Neural progenitor cell (in vitro differentiated cells): ENCODE results near the gene CA10. TPM values are rescaled to one million over a fixed set of nuclear protein-coding genes. Genes with fewer than 3 reads are reported as not detected.

Experiments
- DNase-seq: peaks from one replicate; pipeline ENCODE4 v3.0.0-alpha.2; 2016; ENCODE audit warnings: low spot score
- H2AFZ ChIP-seq: fragments of 200-600 bp; sonication (generic); replicated peaks from 2 replicates; pipeline ENCODE4 v1.6.1; 2016; ENCODE audit warnings: antibody characterized with exemption
- H3F3A ChIP-seq: fragments of 200-600 bp; sonication (generic); 2 replicates; pipeline ENCODE4 v1.6.1; 2016; ENCODE audit warnings: antibody characterized with exemption, low read depth
- H3K27ac ChIP-seq: fragments of 200-600 bp; sonication (generic); 2 replicates; pipeline ENCODE4 v1.5.1; 2016; ENCODE audit warnings: mild to moderate bottlenecking
- H3K27me3 ChIP-seq: fragments of 200-600 bp; sonication (generic); 2 replicates; pipeline ENCODE4 v1.6.1; 2016; ENCODE audit warnings: mild to moderate bottlenecking, moderate library complexity
- H3K36me3 ChIP-seq: fragments of 200-600 bp; sonication (generic); 2 replicates; pipeline ENCODE4 v1.5.1; 2016
- H3K4me1 ChIP-seq: fragments of 200-600 bp; sonication (generic); 2 replicates; pipeline ENCODE4 v1.6.1; 2016; ENCODE audit warnings: mixed run types
- H3K4me2 ChIP-seq: fragments of 200-600 bp; sonication (generic); 2 replicates; pipeline ENCODE4 v1.6.1; 2016
- H3K4me3 ChIP-seq: fragments of 200-600 bp; sonication (generic); 2 replicates; pipeline ENCODE4 v1.5.1; 2016
- H3K79me2 ChIP-seq: fragments of 200-600 bp; sonication (generic); 2 replicates; pipeline ENCODE4 v1.6.1; 2016; ENCODE audit warnings: low read depth
- H3K9ac ChIP-seq: fragments of 200-600 bp; sonication (generic); 2 replicates; pipeline ENCODE4 v1.6.1; 2016
- H3K9me3 ChIP-seq: fragments of 200-600 bp; sonication (generic); 2 replicates; pipeline ENCODE4 v1.5.1; 2016; ENCODE audit warnings: low read depth
- H4K20me1 ChIP-seq: fragments of 200-600 bp; sonication (generic); 2 replicates; pipeline ENCODE4 v1.6.1; 2016; ENCODE audit warnings: low read depth
- H3K27ac Mint-ChIP-seq: 3 replicates; pipeline ENCODE4 v1.8.0; 2021; ENCODE audit warnings: mixed read lengths
- H3K27me3 Mint-ChIP-seq: 2 replicates; pipeline ENCODE4 v1.8.0; 2022; ENCODE audit warnings: low read depth, mild to moderate bottlenecking, inconsistent platforms, moderate library complexity, mixed read lengths; ENCODE audit not compliant: insufficient read depth
- H3K36me3 Mint-ChIP-seq: 3 replicates; pipeline ENCODE4 v1.8.0; 2021; ENCODE audit warnings: mixed read lengths
- H3K4me1 Mint-ChIP-seq: 3 replicates; pipeline ENCODE4 v1.8.0; 2021; ENCODE audit warnings: mixed read lengths
- H3K4me3 Mint-ChIP-seq: 3 replicates; pipeline ENCODE4 v1.8.0; 2021; ENCODE audit warnings: mild to moderate bottlenecking, moderate library complexity, mixed read lengths
- H3K9me3 Mint-ChIP-seq: 3 replicates; pipeline ENCODE4 v1.8.0; 2020; ENCODE audit warnings: mixed read lengths
- CTCF ChIP-seq: fragments of 200-600 bp; sonication (generic); IDR thresholded peaks from 2 replicates; pipeline ENCODE4 v1.5.1; 2017; ENCODE audit warnings: antibody characterized with exemption, mild to moderate bottlenecking
- EZH2 ChIP-seq: fragments of 200-600 bp; sonication (generic); IDR thresholded peaks from 2 replicates; pipeline ENCODE4 v1.6.1; 2017; ENCODE audit warnings: antibody characterized with exemption, mild to moderate bottlenecking, moderate library complexity
- EZH2phosphoT487 ChIP-seq: fragments of 200-600 bp; sonication (generic); IDR thresholded peaks from 2 replicates; pipeline ENCODE4 v1.6.1; 2017; ENCODE audit warnings: antibody characterized with exemption
- total RNA-seq: library from RNA; depleted of rRNA; stranded (reverse); fragments of >200 nt; gene quantifications from 2 replicates; pipeline ENCODE4 v1.2.3, GENCODE V29; 2015; ENCODE audit warnings: low replicate concordance

The CA10 gene
- total RNA-seq, 1 donor from 2014 or later, result 0.65 TPM

- H3K9me3 Mint-ChIP-seq, result no peaks in the 10 kb centered on the region
- H3F3A ChIP-seq, result no peaks in the 10 kb centered on the region
Observed at GRCh38 chr17:51951741-51952140, 206.8 kb downstream of the CA10 start.

DNA sequence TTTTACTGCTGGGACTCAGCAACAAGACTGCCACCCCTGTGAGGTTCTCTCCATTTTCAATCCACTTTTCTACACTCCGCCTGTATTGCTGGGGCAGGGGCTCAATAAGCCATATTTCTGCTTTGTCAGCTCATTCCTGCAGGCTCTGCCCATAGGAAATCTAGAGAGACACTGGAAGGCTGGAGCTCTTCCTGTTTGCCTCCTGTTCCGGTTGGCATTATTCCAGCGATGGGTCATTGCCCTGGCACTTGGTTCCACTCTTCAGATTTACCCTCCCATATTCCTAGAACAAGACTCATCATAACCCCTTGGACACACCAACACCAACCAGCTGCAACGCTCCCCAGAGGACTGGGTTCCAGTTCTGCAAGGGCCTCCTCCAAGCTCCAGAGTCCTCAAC, 210.4 kb downstream of the CA10 start:
- no peak for DNase-seq
- H3K9me3 Mint-ChIP-seq, result no peaks in the 10 kb centered on the region
- Histone ChIP-seq H3K9ac (no peak overlapping the region), H3K79me2 (no peaks in the 10 kb centered on the region), H3K4me2 (no peak overlapping the region), H3K4me3 (no peak overlapping the region), H3K4me1 (no peaks in the 10 kb centered on the region), H3K27ac (no peak overlapping the region), H2AFZ (no peak overlapping the region), H3K36me3 (no peaks in the 10 kb centered on the region), H3K9me3 (no peaks in the 10 kb centered on the region), H4K20me1 (no peaks in the 10 kb centered on the region), H3K27me3 (no peaks in the 10 kb centered on the region), H3F3A (no peaks in the 10 kb centered on the region)
- H3K4me3 Mint-ChIP-seq, result no peak overlapping the region
- H3K4me1 Mint-ChIP-seq, result no peaks in the 10 kb centered on the region
- H3K27me3 Mint-ChIP-seq, result peaks cover 5% of the 10 kb centered on the region
- no peak overlapping the region for H3K27ac Mint-ChIP-seq
- H3K36me3 Mint-ChIP-seq, result no peaks in the 10 kb centered on the region
- TF ChIP-seq EZH2phosphoT487, result no peak
- TF ChIP-seq EZH2, result no peak
- no peak for TF ChIP-seq CTCF

More at GRCh38 chr17:51951741-51952140, 206.8 kb downstream of the CA10 start:
- Histone ChIP-seq H3K4me1 (no peaks in the 10 kb centered on the region), H4K20me1 (no peaks in the 10 kb centered on the region), H3K9me3 (no peaks in the 10 kb centered on the region), H3K9ac (no peak overlapping the region), H3K4me3 (no peak overlapping the region), H3K27ac (no peak overlapping the region), H3K79me2 (no peaks in the 10 kb centered on the region), H3K4me2 (no peak overlapping the region), H3K27me3 (no peaks in the 10 kb centered on the region), H3K36me3 (no peaks in the 10 kb centered on the region), H2AFZ (no peak overlapping the region)
- no peaks in the 10 kb centered on the region for H3K36me3 Mint-ChIP-seq
- H3K27me3 Mint-ChIP-seq, result peaks cover 2% of the 10 kb centered on the region
- peaks cover 8% of the 10 kb centered on the region for H3K4me1 Mint-ChIP-seq
- no peak for TF ChIP-seq EZH2
- TF ChIP-seq CTCF, result no peak
- no peak overlapping the region for H3K4me3 Mint-ChIP-seq
- DNase-seq, result no peak
- no peak overlapping the region for H3K27ac Mint-ChIP-seq

DNA sequence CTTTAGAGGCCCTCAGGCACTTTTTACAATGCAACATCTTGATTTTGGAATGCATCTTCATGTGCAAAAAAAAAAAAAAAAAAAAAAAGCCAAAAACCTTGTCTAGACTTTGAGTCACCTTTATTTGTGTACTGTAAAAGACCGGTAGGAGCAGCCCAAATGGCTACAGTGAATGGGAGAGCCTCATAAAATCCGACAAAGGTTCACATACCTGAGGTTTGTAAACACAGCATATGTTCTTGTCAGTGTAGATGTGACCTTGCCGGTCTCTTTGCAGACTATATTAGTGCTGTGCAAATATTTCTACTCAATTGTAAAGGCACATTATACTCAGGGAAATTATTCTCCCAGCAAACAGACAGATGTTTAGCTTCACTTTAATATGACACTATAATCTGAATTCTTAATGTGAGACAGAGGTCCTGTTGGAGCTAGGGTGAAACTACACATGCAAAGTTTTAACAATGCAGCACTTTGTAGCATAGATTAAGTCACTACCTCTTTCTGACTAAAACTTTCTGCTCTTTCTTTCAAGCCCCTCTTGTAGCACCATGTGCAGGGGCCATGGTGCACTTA, 211.3 kb downstream of the CA10 start:
- no peaks in the 10 kb centered on the region for H3K27me3 ChIP-seq
- Mint-ChIP-seq H3K4me3 (no peak overlapping the region), H3K4me1 (no peaks in the 10 kb centered on the region), H3K9me3 (no peaks in the 10 kb centered on the region), H3K27me3 (peaks cover 5% of the 10 kb centered on the region), H3K27ac (no peak overlapping the region), H3K36me3 (no peaks in the 10 kb centered on the region)
- H3K9me3 ChIP-seq, result no peaks in the 10 kb centered on the region
- no peak overlapping the region for H3K4me2 ChIP-seq
- no peaks in the 10 kb centered on the region for H3K79me2 ChIP-seq
- no peaks in the 10 kb centered on the region for H3K4me1 ChIP-seq
- no peak for DNase-seq
- H3F3A ChIP-seq, result no peaks in the 10 kb centered on the region
- no peak overlapping the region for H3K27ac ChIP-seq
- no peak overlapping the region for H3K9ac ChIP-seq
- H2AFZ ChIP-seq, result no peak overlapping the region
- TF ChIP-seq CTCF, result no peak
- H4K20me1 ChIP-seq, result no peaks in the 10 kb centered on the region
- H3K4me3 ChIP-seq, result no peak overlapping the region
- H3K36me3 ChIP-seq, result no peaks in the 10 kb centered on the region

DNA sequence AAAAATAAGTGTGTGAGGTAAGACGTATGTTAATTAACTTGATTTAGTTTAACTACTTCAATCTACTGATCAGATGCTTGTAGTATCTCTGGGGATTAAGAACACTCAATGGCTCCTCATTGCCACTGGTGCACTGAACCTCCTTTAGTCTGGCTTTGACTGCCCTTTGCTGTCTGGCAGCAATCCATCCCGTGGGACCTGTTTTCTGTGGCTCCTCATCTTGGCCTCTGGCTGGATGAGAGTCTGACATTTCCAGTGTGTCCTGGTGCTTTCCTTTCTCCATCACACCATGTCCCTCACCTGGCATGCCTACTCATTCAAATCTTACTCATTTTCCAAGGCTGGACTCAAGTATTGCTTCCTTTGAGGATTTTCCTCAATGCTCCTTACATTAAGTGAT, 212.2 kb downstream of the CA10 start:
- Mint-ChIP-seq H3K4me1 (no peaks in the 10 kb centered on the region), H3K9me3 (no peaks in the 10 kb centered on the region), H3K36me3 (no peaks in the 10 kb centered on the region), H3K27ac (no peak overlapping the region), H3K4me3 (no peak overlapping the region), H3K27me3 (peaks cover 5% of the 10 kb centered on the region)
- Histone ChIP-seq H3K4me3 (no peak overlapping the region), H3K27me3 (no peaks in the 10 kb centered on the region), H3K27ac (no peak overlapping the region), H3K36me3 (no peaks in the 10 kb centered on the region), H2AFZ (no peak overlapping the region), H3K79me2 (no peaks in the 10 kb centered on the region), H3K9ac (no peak overlapping the region), H3K9me3 (no peaks in the 10 kb centered on the region), H4K20me1 (no peaks in the 10 kb centered on the region), H3F3A (no peaks in the 10 kb centered on the region), H3K4me1 (no peaks in the 10 kb centered on the region), H3K4me2 (no peak overlapping the region)
- no peak for TF ChIP-seq EZH2phosphoT487
- no peak for DNase-seq
